Left renal cortex interstitium (tissue), 4 donors: ENCODE results near the gene ACTA1. TPM values are rescaled to one million over a fixed set of nuclear protein-coding genes. Genes with fewer than 3 reads are reported as not detected.
"Not testable (repeated sequence)": the region's sequence is repeated elsewhere in the genome, so short reads cannot be mapped to it uniquely, and the experiment has no call there.

Experiments
- DNase-seq, 4 donors: peaks; one replicate each; pipeline ENCODE4 v3.0.0-alpha.2; 2013; ENCODE audit warnings: low read depth in 4 of 4, low spot score in 2 of 4, missing footprints in 1 of 4
- polyA plus RNA-seq, 4 donors: library from polyadenylated mRNA; unstranded; fragments of 120-200 nt; gene quantifications; one replicate each; pipeline ENCODE4 v1.2.1, GENCODE V29; 2013; ENCODE audit not compliant: insufficient read length in 4 of 4

The ACTA1 gene
- polyA plus RNA-seq, 4 donors, result 0.56 to 3.0 (median 1.3) TPM

GRCh38 chr1:229410370-229410691, 23.6 kb downstream of the ACTA1 start:
- DNase-seq, result no peak

DNA sequence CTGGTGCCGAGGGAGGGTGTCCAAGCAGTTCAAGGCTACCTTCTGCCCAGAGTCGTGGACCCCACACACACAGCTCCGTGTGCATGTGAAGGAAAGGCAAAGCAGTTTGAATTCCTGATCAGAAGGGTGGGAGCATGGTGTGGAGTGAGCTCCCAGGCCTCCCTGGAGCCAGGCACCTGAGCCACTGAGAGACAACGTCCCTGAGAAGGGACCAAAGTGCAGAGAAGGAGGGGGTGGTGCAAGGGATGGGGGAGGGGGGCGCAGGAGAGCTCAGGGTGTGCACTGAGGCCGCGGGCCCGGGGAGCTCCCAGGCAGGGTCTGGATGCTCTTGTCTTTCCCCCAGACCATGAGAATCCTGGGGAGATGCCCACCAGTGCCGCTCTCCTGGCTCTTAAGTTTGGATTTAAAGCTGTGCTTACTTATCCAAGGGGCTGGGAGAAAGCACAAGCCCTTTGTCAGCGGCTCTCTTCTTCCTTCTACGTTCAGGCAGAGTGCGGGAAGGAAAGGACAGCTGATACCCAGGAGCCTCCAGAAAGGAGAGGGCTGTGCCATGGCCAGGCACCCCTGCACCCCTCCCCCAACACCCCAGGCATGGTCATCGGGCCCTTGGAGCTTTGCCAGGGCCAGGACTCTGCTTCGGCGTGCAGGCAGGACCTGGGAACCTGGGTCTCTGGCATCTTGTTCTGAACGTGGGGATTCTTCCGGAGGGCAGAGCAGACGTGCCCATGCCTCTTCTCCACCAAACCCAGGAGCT, 24.1 kb downstream of the ACTA1 start:
- no peak for DNase-seq

GRCh38 chr1:229408458-229409037, 25.3 kb downstream of the ACTA1 start:
- DNase-seq, result no peak

DNA sequence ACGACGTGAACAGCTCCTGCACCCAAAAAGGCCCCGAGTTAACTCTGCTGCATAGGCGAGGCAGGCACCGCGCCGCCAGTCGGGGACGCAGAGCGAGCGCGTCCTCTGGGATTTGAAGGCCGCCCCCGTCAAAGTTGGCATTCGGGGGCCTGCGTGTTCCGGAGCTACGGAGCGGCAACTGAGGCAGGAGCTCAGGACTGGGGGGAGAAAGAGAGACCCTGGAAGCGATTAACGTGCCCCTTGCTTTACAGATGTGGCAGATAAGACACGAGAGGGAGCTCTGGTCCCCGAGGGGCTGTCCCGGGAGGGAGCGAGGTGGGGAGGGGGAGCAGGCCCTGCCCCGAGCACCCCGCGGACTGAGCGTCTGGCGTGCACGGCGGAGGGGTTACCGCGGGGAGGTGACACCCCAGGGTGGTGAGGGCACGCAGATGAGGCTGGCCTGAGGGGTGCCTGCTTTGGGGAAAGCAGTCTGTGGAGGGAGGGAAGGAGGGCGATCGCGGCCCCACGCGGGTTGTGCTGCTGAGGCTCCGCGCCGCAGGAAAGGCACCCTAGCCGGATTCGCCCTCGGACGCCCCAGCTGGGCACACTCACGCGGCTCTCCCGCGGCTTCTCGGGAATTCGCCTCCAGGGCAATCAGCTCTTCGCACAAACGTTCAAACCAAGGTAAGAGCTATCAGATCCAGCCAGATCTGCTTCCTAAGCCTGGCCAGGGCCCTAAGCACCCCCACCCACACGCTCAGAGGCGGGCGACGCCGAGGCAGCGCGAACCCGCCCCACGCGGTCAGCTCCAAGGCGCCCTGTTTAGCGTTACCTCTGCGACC, 26.5 kb downstream of the ACTA1 start:
- DNase-seq, result no peak

DNA sequence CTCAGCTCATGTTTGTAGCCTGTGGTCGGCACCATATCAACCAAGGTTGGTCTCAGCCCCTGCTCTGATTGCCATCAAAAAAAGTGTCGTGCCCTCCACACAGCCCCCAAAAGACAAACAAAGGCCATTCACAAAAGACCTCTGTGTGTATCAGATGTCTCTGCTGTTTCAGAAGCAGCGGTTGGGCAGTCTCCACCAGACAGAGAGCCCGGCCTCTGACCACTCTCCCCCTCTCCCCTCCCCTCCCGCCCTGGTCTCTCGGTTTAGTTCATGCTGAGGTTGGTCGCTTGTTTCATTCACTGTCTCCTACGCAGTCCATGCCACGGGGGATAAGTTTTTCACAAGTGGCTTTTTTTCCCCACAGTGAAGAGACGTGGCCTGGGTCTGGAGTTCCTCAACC, 27.1 kb downstream of the ACTA1 start:
- peak in 1 of 4 donors; percentile 32 for DNase-seq

GRCh38 chr1:229403573-229403972, 30.3 kb downstream of the ACTA1 start:
- DNase-seq, result no peak

- no peak for DNase-seq
Measured at GRCh38 chr1:229402993-229403392, 30.9 kb downstream of the ACTA1 start.

GRCh38 chr1:229402329-229402728, 31.6 kb downstream of the ACTA1 start:
- DNase-seq, result not testable (repeated sequence)

- no peak for DNase-seq
Measured at GRCh38 chr1:229397762-229398161, 36.1 kb downstream of the ACTA1 start.

- DNase-seq, result no peak
Measured at GRCh38 chr1:229396585-229397206, 37.2 kb downstream of the ACTA1 start.

- DNase-seq, result not testable (repeated sequence)
Measured at GRCh38 chr1:229394517-229394916, 39.4 kb downstream of the ACTA1 start.

DNA sequence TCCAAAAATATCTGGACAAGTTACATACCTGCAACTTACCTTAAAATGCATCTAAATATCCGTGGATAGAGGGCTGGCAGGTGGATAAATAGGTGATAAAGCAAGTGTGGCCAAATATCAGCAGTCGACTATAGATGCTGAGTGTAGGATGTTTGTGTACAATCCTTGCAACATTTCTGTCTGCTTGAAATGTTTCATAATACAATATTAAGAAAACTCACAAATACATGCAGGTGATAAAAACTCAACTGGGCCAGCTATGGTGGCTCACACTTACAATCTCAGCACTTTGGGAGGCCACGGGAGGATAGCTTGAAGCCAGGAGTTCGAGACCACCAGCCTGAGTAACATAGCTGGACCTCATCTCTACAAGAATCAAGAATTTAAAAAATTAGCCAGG, 41.0 kb downstream of the ACTA1 start:
- DNase-seq, result no peak

- DNase-seq, result no peak
Measured at GRCh38 chr1:229390130-229390529, 43.8 kb downstream of the ACTA1 start.

DNA sequence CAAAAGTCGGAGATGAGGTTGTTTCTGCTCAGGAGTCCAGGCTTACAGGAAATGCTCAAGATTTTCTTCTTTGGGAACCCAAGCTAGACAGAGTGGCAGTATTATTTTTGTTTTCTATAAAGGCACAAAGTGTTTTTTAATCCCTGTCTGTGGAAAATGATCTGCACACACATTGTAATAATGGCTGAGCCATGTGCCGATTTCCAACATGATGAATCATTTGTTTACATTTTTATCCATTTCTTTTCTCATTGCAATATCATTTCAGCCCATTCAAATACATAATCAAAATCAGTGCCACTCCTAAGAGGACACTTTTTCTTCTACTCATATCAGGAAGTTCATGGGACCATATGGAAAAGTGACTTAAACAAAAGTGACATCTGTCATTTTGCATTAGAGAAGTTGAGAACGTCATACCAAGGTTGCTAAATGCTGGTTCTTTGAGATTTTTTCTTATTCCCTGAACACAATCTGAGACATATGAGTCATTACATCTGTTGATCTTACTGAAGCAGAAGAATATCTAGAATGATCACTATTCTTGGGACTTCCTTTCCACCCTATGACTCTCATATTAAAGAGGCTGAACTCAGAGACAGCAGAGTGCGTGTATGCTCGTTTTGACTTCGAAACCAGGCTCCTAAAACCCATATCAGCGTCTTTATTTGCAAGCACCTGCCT, 44.9 kb downstream of the ACTA1 start:
- DNase-seq, result no peak

GRCh38 chr1:229385853-229386456, 47.9 kb downstream of the ACTA1 start:
- no peak for DNase-seq

DNA sequence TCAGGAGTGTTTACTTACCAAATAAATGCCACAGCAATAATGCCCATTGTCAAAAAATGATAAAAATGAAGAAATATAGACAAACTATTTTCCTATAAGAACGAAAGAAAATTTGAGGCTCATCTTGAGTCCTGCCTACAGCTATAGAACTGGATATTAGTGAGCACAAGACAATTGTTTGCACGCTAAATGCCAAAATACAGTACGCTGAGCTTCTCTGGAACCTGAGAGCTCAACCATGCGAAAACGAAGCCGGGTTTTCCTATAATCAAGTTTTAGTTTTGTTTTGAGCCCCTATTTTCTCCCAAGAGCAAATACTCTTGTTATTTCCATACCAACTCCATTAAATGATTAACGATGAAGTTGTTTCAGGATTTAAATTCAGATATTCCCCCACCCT, 49.1 kb downstream of the ACTA1 start:
- DNase-seq, result no peak

GRCh38 chr1:229383961-229384360, 49.9 kb downstream of the ACTA1 start:
- DNase-seq, result no peak

GRCh38 chr1:229383188-229383587, 50.7 kb downstream of the ACTA1 start:
- no peak for DNase-seq
